CD4-positive, alpha-beta T cell (primary cell): ENCODE results near the gene KRT12. TPM values are rescaled to one million over a fixed set of nuclear protein-coding genes. Genes with fewer than 3 reads are reported as not detected.

Source experiments
- ATAC-seq: fragments of 200-7000 bp; cut with Tn5 transposase; one replicate; pipeline ENCODE4 v1.10.0; 2022; ENCODE audit warnings: mild to moderate bottlenecking; ENCODE audit not compliant: poor library complexity
- CTCF ChIA-PET: fragments of 350-600 bp; sonication (Branson Sonifier 250); formaldehyde crosslinking; loops from one replicate; lab custom pipeline; 2021; ENCODE audit warnings: antibody characterized with exemption, inconsistent platforms; lab: Charles Lee
- POLR2A ChIA-PET: fragments of 350-600 bp; sonication (Branson Sonifier 250); formaldehyde crosslinking; loops from one replicate; lab custom pipeline; 2021; ENCODE audit warnings: antibody characterized with exemption, inconsistent platforms; lab: Charles Lee
- DNase-seq, 14 experiments: peaks; one replicate each; pipeline ENCODE4 v3.0.0-alpha.2; 2013 to 2020; ENCODE audit warnings: mixed read lengths in 2 of 14
- H3K27ac ChIP-seq, 2 donors: one replicate each; pipeline versions ENCODE4 v1.5.1 to v1.7.0; 2013; ENCODE audit warnings: low read length in 2 of 2, low read depth in 1 of 2, mild to moderate bottlenecking in 1 of 2
- H3K27me3 ChIP-seq, 2 experiments: 1 replicate in 1 of 2; 2 replicates in 1 of 2; pipeline versions ENCODE4 v1.6.1 to v1.7.0; 2013; ENCODE audit warnings: low read length in 2 of 2, control low read depth in 1 of 2, mild to moderate bottlenecking in 1 of 2, moderate library complexity in 1 of 2; ENCODE audit not compliant: insufficient read depth in 2 of 2, control insufficient read depth in 1 of 2
- H3K36me3 ChIP-seq: one replicate; pipeline ENCODE4 v1.6.1; 2013; ENCODE audit warnings: low read length, control low read depth; ENCODE audit not compliant: insufficient read depth
- H3K4me1 ChIP-seq: one replicate; pipeline ENCODE4 v1.6.1; 2013; ENCODE audit warnings: low read length, control low read depth; ENCODE audit not compliant: insufficient read depth
- H3K4me3 ChIP-seq: one replicate; pipeline ENCODE4 v1.5.1; 2013; ENCODE audit warnings: mild to moderate bottlenecking, low read length, moderate library complexity
- H3K9me3 ChIP-seq, 2 experiments: 1 replicate in 1 of 2; 2 replicates in 1 of 2; pipeline versions ENCODE4 v1.6.1 to v1.7.0; 2013; ENCODE audit warnings: low read length in 2 of 2, mild to moderate bottlenecking in 2 of 2, control low read depth in 1 of 2, moderate library complexity in 1 of 2; ENCODE audit not compliant: control insufficient read depth in 1 of 2, insufficient read depth in 1 of 2
- H3K27ac Mint-ChIP-seq: one replicate; pipeline ENCODE4 v1.8.0; 2020; ENCODE audit warnings: mixed read lengths
- H3K27me3 Mint-ChIP-seq: one replicate; pipeline ENCODE4 v1.8.0; 2021; ENCODE audit warnings: mixed read lengths
- H3K36me3 Mint-ChIP-seq: one replicate; pipeline ENCODE4 v1.8.0; 2021; ENCODE audit warnings: low read depth, mixed read lengths
- H3K4me1 Mint-ChIP-seq: one replicate; pipeline ENCODE4 v1.8.0; 2021; ENCODE audit warnings: low read depth, mixed read lengths
- H3K4me3 Mint-ChIP-seq: one replicate; pipeline ENCODE4 v1.8.0; 2020; ENCODE audit warnings: mild to moderate bottlenecking, mixed read lengths
- H3K9me3 Mint-ChIP-seq: one replicate; pipeline ENCODE4 v1.8.0; 2020; ENCODE audit warnings: mixed read lengths
- intact Hi-C, 2 experiments: fragments of 100-400 bp; cut with DNase I in 1 of 2; cut with micrococcal nuclease in 1 of 2; formaldehyde crosslinking; loops; one replicate each; pipeline versions ENCODE4 v1.15.1 to v1.9.0; 2023 to 2025; cut with DNase I, micrococcal nuclease
- total RNA-seq, 174 experiments: library from RNA in 2 of 174; stranded (reverse) in 2 of 174; gene quantifications; one replicate each; pipeline ENCODE4 v1.2.3 and lab custom pipeline; 2021 to 2026
- TF ChIP-seq, protein P1 (sequence below): fragments of 200-600 bp; IDR thresholded peaks from one replicate; pipeline ENCODE4 v1.8.0; 2022; ENCODE audit warnings: antibody characterized with exemption, mild to moderate bottlenecking

The KRT12 gene
- total RNA-seq, 2 experiments from 2014 or later = not detected

- H3K4me1 ChIP-seq = no peaks in the 10 kb centered on the region
- H3K9me3 ChIP-seq = no peaks in the 10 kb centered on the region
- CTCF ChIA-PET = no interaction called here
- no peak for ATAC-seq
- no peak for DNase-seq
- H3K36me3 Mint-ChIP-seq = no peaks in the 10 kb centered on the region
- no peaks in the 10 kb centered on the region for H3K4me1 Mint-ChIP-seq
- no peak overlapping the region for H3K4me3 ChIP-seq
- no peak overlapping the region for H3K27ac ChIP-seq
- H3K36me3 ChIP-seq = no peaks in the 10 kb centered on the region
- H3K27me3 Mint-ChIP-seq = peaks cover 36% of the 10 kb centered on the region
- no peak overlapping the region for H3K27ac Mint-ChIP-seq
- H3K9me3 Mint-ChIP-seq = no peaks in the 10 kb centered on the region
- H3K4me3 Mint-ChIP-seq = no peak overlapping the region
- H3K27me3 ChIP-seq = peaks cover 9 to 12% of the 10 kb centered on the region in 2 experiments
- intact Hi-C loops = no loop called here
- TF ChIP-seq, protein P1, sequence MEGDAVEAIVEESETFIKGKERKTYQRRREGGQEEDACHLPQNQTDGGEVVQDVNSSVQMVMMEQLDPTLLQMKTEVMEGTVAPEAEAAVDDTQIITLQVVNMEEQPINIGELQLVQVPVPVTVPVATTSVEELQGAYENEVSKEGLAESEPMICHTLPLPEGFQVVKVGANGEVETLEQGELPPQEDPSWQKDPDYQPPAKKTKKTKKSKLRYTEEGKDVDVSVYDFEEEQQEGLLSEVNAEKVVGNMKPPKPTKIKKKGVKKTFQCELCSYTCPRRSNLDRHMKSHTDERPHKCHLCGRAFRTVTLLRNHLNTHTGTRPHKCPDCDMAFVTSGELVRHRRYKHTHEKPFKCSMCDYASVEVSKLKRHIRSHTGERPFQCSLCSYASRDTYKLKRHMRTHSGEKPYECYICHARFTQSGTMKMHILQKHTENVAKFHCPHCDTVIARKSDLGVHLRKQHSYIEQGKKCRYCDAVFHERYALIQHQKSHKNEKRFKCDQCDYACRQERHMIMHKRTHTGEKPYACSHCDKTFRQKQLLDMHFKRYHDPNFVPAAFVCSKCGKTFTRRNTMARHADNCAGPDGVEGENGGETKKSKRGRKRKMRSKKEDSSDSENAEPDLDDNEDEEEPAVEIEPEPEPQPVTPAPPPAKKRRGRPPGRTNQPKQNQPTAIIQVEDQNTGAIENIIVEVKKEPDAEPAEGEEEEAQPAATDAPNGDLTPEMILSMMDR = no peak
- POLR2A ChIA-PET = no interaction called here
These were observed 6.8 kb upstream of the KRT12 start for GRCh38 chr17:40873801-40874200.

DNA sequence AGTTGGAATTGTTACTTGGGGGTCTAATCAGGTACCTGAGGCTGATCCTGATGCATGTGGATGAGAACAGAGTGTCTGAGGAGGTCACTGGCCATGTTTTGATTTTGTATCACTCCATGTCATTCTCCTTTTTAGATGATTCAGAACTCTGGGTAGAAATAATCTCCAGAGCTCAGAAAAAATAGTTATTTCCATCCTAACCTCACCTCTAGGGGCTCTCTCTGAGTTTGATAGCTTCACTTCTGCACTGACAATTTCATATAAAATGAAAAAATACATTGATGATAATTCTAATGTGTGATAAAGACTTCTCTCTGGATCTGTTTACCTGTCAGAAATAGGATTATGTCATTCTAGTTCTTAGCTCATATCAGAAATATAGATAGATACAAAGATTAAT lies 6.2 kb upstream of the KRT12 start:
- intact Hi-C loops = no loop called here
- ChIA-PET CTCF (no interaction called here), POLR2A (no interaction called here)
- Mint-ChIP-seq H3K27ac (no peak overlapping the region), H3K4me3 (no peak overlapping the region), H3K4me1 (no peaks in the 10 kb centered on the region), H3K27me3 (peaks cover 38% of the 10 kb centered on the region), H3K36me3 (no peaks in the 10 kb centered on the region), H3K9me3 (no peaks in the 10 kb centered on the region)
- Histone ChIP-seq H3K27me3 (peaks cover 9 to 12% of the 10 kb centered on the region in 2 experiments), H3K9me3 (no peaks in the 10 kb centered on the region), H3K27ac (no peak overlapping the region), H3K4me1 (no peaks in the 10 kb centered on the region), H3K36me3 (no peaks in the 10 kb centered on the region), H3K4me3 (no peak overlapping the region)
- ATAC-seq (no peak), DNase-seq (no peak)
- TF ChIP-seq, protein P1 = no peak

GRCh38 chr17:40872416-40872815 lies 5.4 kb upstream of the KRT12 start:
- no peaks in the 10 kb centered on the region for H3K9me3 ChIP-seq
- Mint-ChIP-seq H3K27ac (no peak overlapping the region), H3K36me3 (no peaks in the 10 kb centered on the region), H3K9me3 (no peaks in the 10 kb centered on the region), H3K4me1 (no peaks in the 10 kb centered on the region), H3K4me3 (no peak overlapping the region), H3K27me3 (peaks cover 40% of the 10 kb centered on the region)
- intact Hi-C loops = no loop called here
- no peak overlapping the region for H3K27ac ChIP-seq
- TF ChIP-seq, protein P1 = no peak
- H3K27me3 ChIP-seq = peaks cover 9 to 12% of the 10 kb centered on the region in 2 experiments
- ATAC-seq = no peak
- DNase-seq = no peak
- H3K36me3 ChIP-seq = no peaks in the 10 kb centered on the region
- POLR2A ChIA-PET = no interaction called here
- H3K4me1 ChIP-seq = no peaks in the 10 kb centered on the region
- H3K4me3 ChIP-seq = no peak overlapping the region
- CTCF ChIA-PET = no interaction called here
